A549 (cell line): ENCODE measurements around the gene ADAP1. TPM values are rescaled to one million over a fixed set of nuclear protein-coding genes. Genes with fewer than 3 reads are reported as not detected.

Experiments
- ATAC-seq, 2 experiments: fragments of 200-7000 bp in 1 of 2; fragments of >200 bp in 1 of 2; cut with Nextera tagmentation in 1 of 2; cut with Tn5 transposase in 1 of 2; 3 replicates each; pipeline versions ENCODE4 v1.8.0 to v1.9.1; 2018 to 2020; ENCODE audit warnings: mild to moderate bottlenecking in 1 of 2, moderate library complexity in 1 of 2
- CTCF ChIA-PET: fragments of 300-600 bp; sonication (Branson Sonifier 250); formaldehyde crosslinking; extraction: SDS; loops from one replicate; lab custom pipeline; 2021; ENCODE audit warnings: antibody characterized with exemption, inconsistent platforms; lab: Yijun Ruan, JAX
- POLR2A ChIA-PET: fragments of 350-600 bp; formaldehyde crosslinking; extraction: SDS; loops from one replicate; lab custom pipeline; 2021; ENCODE audit warnings: antibody characterized with exemption, inconsistent platforms; lab: Yijun Ruan, JAX
- DNase-seq, 2 experiments: peaks; one replicate each; pipeline versions ENCODE4 v3.0.0 to v3.0.0-alpha.2; 2011 to 2016; ENCODE audit warnings: low read depth in 1 of 2, low spot score in 1 of 2
- FAIRE-seq: peaks from 2 replicates; lab custom pipeline; 2011; peaks lifted over from hg19 to GRCh38; lab: Jason Lieb, UNC
- H3K27ac ChIP-seq, 2 experiments: fragments of >200 bp; sonication (Bioruptor Twin); formaldehyde crosslinking; 3 replicates each; pipeline ENCODE4 v1.5.1; 2016 to 2017
- H3K4me1 ChIP-seq: fragments of >200 bp; sonication (Bioruptor Twin); formaldehyde crosslinking; 3 replicates; pipeline ENCODE4 v1.6.1; 2016
- H3K4me2 ChIP-seq: fragments of >200 bp; sonication (Bioruptor Twin); formaldehyde crosslinking; 3 replicates; pipeline ENCODE4 v1.6.1; 2016
- H3K4me3 ChIP-seq: fragments of >200 bp; sonication (Bioruptor Twin); formaldehyde crosslinking; 3 replicates; pipeline ENCODE4 v1.5.1; 2016
- H3K9me3 ChIP-seq: fragments of >200 bp; sonication (Bioruptor Twin); formaldehyde crosslinking; 3 replicates; pipeline ENCODE4 v1.6.1; 2016
- CBX2 ChIP-seq: fragments of 200-600 bp; sonication (generic); IDR thresholded peaks from 2 replicates; pipeline ENCODE4 v1.6.1; 2016; ENCODE audit warnings: low read depth, mild to moderate bottlenecking, borderline replicate concordance
- CEBPB ChIP-seq, 2 experiments: fragments of >200 bp in 1 of 2; sonication (Bioruptor Twin) in 1 of 2; formaldehyde crosslinking in 1 of 2; IDR thresholded peaks; 2 replicates each; pipeline ENCODE4 v1.6.1; 2012 to 2016
- ESRRA ChIP-seq: fragments of 150-350 bp; IDR thresholded peaks from 2 replicates; pipeline ENCODE4 v1.6.1; 2014; ENCODE audit warnings: mild to moderate bottlenecking, low read length, borderline replicate concordance
- GATA3 ChIP-seq: IDR thresholded peaks from 2 replicates; pipeline ENCODE4 v1.6.1; 2012; ENCODE audit warnings: borderline replicate concordance
- HEYL ChIP-seq: fragments of 250-450 bp; sonication (Bioruptor Pico); IDR thresholded peaks from 2 replicates; pipeline ENCODE4 v1.8.0; 2021; ENCODE audit warnings: mild to moderate bottlenecking, moderate library complexity
- KDM5A ChIP-seq: fragments of 200-600 bp; sonication (generic); IDR thresholded peaks from 2 replicates; pipeline ENCODE4 v1.6.1; 2016; ENCODE audit warnings: antibody characterized with exemption, mild to moderate bottlenecking
- NFE2L2 ChIP-seq: fragments of 150-350 bp; conservative IDR thresholded peaks from 2 replicates; pipeline ENCODE4 v1.6.1; 2014; ENCODE audit warnings: low read length
- NR3C1 ChIP-seq: fragments of >200 bp; sonication (Bioruptor Twin); formaldehyde crosslinking; IDR thresholded peaks from 3 replicates; pipeline ENCODE4 v1.6.1; 2017
- RAD21 ChIP-seq, 2 experiments: fragments of >200 bp in 1 of 2; sonication (Bioruptor Twin) in 1 of 2; formaldehyde crosslinking in 1 of 2; IDR thresholded peaks in 1 of 2; conservative IDR thresholded peaks in 1 of 2; 2 replicates in 1 of 2; 3 replicates in 1 of 2; pipeline ENCODE4 v1.6.1; 2012 to 2018; ENCODE audit warnings: inconsistent platforms in 1 of 2
- RARB ChIP-seq: fragments of 250-450 bp; sonication (Bioruptor Pico); IDR thresholded peaks from 2 replicates; pipeline ENCODE4 v1.8.0; 2021; ENCODE audit warnings: mild to moderate bottlenecking, moderate library complexity
- RFX5 ChIP-seq: fragments of 450-650 bp; IDR thresholded peaks from 2 replicates; pipeline ENCODE4 v1.7.1; 2014; ENCODE audit warnings: antibody characterized with exemption, mild to moderate bottlenecking, moderate library complexity
- SMC3 ChIP-seq: fragments of >200 bp; sonication (Bioruptor Twin); formaldehyde crosslinking; IDR thresholded peaks from 3 replicates; pipeline ENCODE4 v1.6.1; 2018; ENCODE audit warnings: inconsistent platforms
- TP53 ChIP-seq: fragments of 250-450 bp; sonication (Bioruptor Pico); IDR thresholded peaks from 2 replicates; pipeline ENCODE4 v1.5.0; 2021; ENCODE audit warnings: mild to moderate bottlenecking, moderate library complexity
- ZC3H11A ChIP-seq: fragments of 450-650 bp; IDR thresholded peaks from 2 replicates; pipeline ENCODE4 v1.6.1; 2014; ENCODE audit warnings: antibody characterized with exemption, mild to moderate bottlenecking
- WGBS: methylation state at CpG from one replicate; pipeline ENCODE4 v1.1.6; 2017; ENCODE audit errors: missing lambda C conversion rate; 5-methylcytosine and 5-hydroxymethylcytosine counted together
- polyA plus RNA-seq, 4 experiments: library from polyadenylated mRNA; depleted of rRNA in 3 of 4; stranded (reverse); fragments of >200 nt; fragmentation: RNase III in 1 of 4; extraction: RNeasy Plus Mini Kit Qiagen cat#74134 plus additional on column Dnase treatment in 1 of 4; gene quantifications; 2 replicates in 3 of 4; 3 replicates in 1 of 4; pipeline ENCODE4 v1.2.3, GENCODE V29; 2011 to 2017
- TF ChIP-seq, protein P1 (sequence below): fragments of >200 bp; sonication (Bioruptor Twin); formaldehyde crosslinking; IDR thresholded peaks from 3 replicates; pipeline ENCODE4 v1.5.1; 2016
- TF ChIP-seq, protein P2 (sequence below): fragments of >200 bp; sonication (Bioruptor Twin); formaldehyde crosslinking; IDR thresholded peaks from 2 replicates; pipeline ENCODE4 v1.6.1; 2016

ADAP1 gene
- polyA plus RNA-seq, 2 of the 4 experiments (the other 2 are of a cell fraction) = 1.7 to 2.5 TPM

- POLR2A ChIA-PET = no interaction called here
- peaks cover 3% of the 10 kb centered on the region; the same call in 1 of the 3 replicates for H3K4me1 ChIP-seq
These were observed 743 bp downstream of the ADAP1 start for GRCh38 chr7:953547-954327.

GRCh38 chr7:952548-953441 is 1.7 kb downstream of the ADAP1 start:
- POLR2A ChIA-PET = interaction anchor here (1.1 kb wide), 1 partner anchor 76 kb away, joined by 3 read pairs; the partner anchor contains the start of gene GET4
- peak; percentile 2 to 30; a peak in 3 of 6 replicates for ATAC-seq
- no peak for DNase-seq
- no peak overlapping the region for H3K4me3 ChIP-seq
- H3K4me2 ChIP-seq = no peak overlapping the region; the same call in 2 of the 3 replicates
- WGBS = 88% methylated on average over 18 of the region's 20 CpGs
- no peaks in the 10 kb centered on the region for H3K9me3 ChIP-seq
- CTCF ChIA-PET = interaction anchor here (0.8 to 3.8 kb wide), 6 partner anchors 14 to 223 kb away, joined by 3 to 40 read pairs (median 4); no protein-coding TSS in a partner anchor
- H3K4me1 ChIP-seq = peaks cover 3% of the 10 kb centered on the region; the same call in 1 of the 3 replicates
- FAIRE-seq = no peak
- TF ChIP-seq SMC3 (no peak), NR3C1 (no peak)
- TF ChIP-seq, protein P1, sequence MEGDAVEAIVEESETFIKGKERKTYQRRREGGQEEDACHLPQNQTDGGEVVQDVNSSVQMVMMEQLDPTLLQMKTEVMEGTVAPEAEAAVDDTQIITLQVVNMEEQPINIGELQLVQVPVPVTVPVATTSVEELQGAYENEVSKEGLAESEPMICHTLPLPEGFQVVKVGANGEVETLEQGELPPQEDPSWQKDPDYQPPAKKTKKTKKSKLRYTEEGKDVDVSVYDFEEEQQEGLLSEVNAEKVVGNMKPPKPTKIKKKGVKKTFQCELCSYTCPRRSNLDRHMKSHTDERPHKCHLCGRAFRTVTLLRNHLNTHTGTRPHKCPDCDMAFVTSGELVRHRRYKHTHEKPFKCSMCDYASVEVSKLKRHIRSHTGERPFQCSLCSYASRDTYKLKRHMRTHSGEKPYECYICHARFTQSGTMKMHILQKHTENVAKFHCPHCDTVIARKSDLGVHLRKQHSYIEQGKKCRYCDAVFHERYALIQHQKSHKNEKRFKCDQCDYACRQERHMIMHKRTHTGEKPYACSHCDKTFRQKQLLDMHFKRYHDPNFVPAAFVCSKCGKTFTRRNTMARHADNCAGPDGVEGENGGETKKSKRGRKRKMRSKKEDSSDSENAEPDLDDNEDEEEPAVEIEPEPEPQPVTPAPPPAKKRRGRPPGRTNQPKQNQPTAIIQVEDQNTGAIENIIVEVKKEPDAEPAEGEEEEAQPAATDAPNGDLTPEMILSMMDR = no peak
- H3K27ac ChIP-seq = no peak overlapping the region

More at GRCh38 chr7:953547-954327, 743 bp downstream of the ADAP1 start:
- ATAC-seq (peak; percentile 62 to 82), FAIRE-seq (no peak)
- Histone ChIP-seq H3K9me3 (no peaks in the 10 kb centered on the region), H3K4me3 (peak overlapping the region; percentile 64), H3K27ac (peak overlapping the region; percentile 61 to 88; a peak in 5 of 6 replicates), H3K4me2 (peak overlapping the region; percentile 92)
- 20% methylated on average over 8 of the region's 78 CpGs for WGBS
- TF ChIP-seq RFX5 (no peak), RARB (CRISPR knock-in tag) (no peak), ZC3H11A (no peak), ESRRA (no peak), CBX2 (no peak), CEBPB (IDR thresholded peaks at IDR 0.05) (peak; percentile 24 to 48; a peak in 3 of 4 replicates)
- TF ChIP-seq, all 56 proteins: peak for 1
- DNase-seq = peak; percentile 51 to 64
- CTCF ChIA-PET = interaction anchor here (0.6 to 3.8 kb wide), 9 partner anchors 11 to 59 kb away, joined by 3 to 40 read pairs (median 4); no protein-coding TSS in a partner anchor

GRCh38 chr7:951881-952547 is 2.5 kb downstream of the ADAP1 start:
- POLR2A ChIA-PET = interaction anchor here (1.1 kb wide), 1 partner anchor 75 kb away, joined by 3 read pairs; the partner anchor contains the start of gene GET4
- FAIRE-seq = no peak
- Histone ChIP-seq H3K27ac (no peak overlapping the region), H3K4me3 (no peak overlapping the region), H3K9me3 (no peaks in the 10 kb centered on the region), H3K4me2 (no peak overlapping the region), H3K4me1 (peaks cover 3% of the 10 kb centered on the region; the same call in 1 of the 3 replicates)
- WGBS = 91% methylated on average over 18 of the region's 21 CpGs
- DNase-seq = no peak
- CTCF ChIA-PET = interaction anchor here (0.8 to 3.8 kb wide), 5 partner anchors 13 to 224 kb away, joined by 3 to 40 read pairs (median 3); no protein-coding TSS in a partner anchor
- no peak for TF ChIP-seq HEYL
- TF ChIP-seq NFE2L2 = no peak
- TF ChIP-seq ESRRA = no peak
- no peak for TF ChIP-seq KDM5A
- TF ChIP-seq GATA3 = no peak
- no peak for TF ChIP-seq TP53
- no peak for TF ChIP-seq RAD21 (conservative IDR thresholded peaks at IDR 0.05 in 1 of 2, IDR thresholded peaks at IDR 0.05 in 1 of 2)
- TF ChIP-seq, protein P2, sequence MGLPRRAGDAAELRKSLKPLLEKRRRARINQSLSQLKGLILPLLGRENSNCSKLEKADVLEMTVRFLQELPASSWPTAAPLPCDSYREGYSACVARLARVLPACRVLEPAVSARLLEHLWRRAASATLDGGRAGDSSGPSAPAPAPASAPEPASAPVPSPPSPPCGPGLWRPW = no peak
- no peak for ATAC-seq
